NCI-H2227 (cell line): ENCODE data around the gene SATB2.
A peak's percentile ranks its signal among the peaks of the same experiment; 100 is the strongest.

ENCODE experiments used
- DNase-seq: peaks from one replicate; lab custom pipeline; 2025; ENCODE audit not compliant: unreplicated experiment; lab: John Stamatoyannopoulos, UW

SATB2 gene

DNA sequence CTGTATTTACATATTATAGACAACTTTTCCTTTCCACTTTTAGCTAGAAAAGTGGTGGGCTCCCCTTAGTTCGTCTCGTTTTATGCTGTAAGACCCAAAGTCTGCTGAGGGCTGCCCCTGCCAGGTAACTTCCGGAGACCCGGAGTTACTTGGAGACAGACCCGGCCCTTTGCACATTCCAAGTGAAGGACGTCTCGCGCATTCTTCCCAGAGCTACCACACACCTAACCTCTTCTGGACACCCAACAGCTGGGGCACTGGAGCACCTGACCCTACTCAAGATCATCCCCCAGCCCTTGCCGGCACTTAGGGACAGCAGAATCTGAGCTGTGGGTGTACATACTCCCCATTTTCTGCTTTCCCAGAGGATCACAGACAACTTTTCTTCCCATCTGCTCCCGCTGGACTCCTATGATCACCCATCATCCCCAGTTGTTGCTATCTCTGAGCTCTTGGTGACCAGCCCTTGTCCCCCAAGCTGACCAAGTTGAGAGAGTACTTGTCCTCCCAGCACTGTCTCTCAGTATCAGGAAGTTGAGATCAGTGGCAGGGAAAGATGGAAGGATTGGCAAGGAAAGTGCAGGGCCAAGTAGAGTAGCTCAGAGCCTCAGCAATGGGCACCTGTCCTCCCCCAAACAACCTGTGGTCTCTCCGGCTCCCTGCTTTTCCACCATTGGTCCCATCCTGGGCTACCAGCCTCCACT lies 8.4 kb upstream of the SATB2 start:
- no peak for DNase-seq

DNA sequence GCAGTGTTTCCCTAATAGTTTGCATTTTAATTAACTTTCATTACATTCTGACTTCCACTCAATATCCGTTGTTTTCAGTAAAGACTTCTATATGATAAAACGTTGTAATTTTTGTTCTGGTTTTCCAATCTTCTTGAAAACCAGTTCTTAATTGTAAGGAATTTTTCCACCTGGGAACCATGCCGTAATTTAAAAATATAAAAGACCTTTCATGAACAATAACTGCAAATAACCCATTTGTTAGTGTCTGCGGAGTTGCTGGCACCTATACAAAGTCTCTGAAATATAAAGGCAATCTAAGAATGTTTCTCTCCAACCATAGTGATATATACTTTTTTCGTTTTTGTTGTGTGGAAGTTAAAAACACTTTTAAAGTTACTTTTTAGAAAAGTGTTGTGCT lies 7.7 kb upstream of the SATB2 start:
- no peak for DNase-seq

DNA sequence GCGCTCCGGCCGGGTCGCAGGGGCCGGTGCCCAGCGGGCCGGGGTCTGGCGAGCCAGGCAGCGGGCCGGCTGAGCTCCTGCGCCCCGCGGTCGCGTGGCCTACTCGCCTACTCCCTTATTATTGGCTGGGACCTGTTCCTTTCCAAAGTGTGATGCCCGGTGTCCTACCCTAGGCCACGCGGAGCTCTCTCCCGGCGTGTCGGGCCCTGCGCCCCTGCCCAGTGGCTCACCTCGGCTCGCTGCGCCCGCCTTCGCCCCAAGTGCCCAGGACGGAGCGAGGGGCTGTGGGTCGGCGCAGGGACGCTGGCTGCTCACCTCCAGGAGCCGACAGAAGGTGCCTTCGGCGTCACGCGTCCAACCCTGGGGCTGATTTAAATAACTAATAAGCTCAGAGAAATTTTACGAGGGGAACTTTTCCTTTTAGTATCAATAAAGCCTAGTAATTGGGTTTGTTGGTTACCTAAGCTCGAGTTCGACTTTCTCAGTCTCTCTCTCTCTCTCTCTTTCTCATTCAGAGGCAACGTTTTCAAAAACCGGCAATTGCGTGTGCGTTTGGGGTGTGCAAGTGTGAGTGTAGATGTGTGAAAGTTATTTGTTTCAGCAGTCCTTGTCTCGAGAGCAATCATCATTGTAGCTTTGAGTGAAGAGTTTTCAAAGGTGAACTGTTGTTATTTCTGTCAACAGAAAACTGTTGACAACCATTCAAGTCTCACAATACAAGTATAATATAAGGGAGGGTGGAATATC lies 7.0 kb upstream of the SATB2 start:
- no peak for DNase-seq

DNA sequence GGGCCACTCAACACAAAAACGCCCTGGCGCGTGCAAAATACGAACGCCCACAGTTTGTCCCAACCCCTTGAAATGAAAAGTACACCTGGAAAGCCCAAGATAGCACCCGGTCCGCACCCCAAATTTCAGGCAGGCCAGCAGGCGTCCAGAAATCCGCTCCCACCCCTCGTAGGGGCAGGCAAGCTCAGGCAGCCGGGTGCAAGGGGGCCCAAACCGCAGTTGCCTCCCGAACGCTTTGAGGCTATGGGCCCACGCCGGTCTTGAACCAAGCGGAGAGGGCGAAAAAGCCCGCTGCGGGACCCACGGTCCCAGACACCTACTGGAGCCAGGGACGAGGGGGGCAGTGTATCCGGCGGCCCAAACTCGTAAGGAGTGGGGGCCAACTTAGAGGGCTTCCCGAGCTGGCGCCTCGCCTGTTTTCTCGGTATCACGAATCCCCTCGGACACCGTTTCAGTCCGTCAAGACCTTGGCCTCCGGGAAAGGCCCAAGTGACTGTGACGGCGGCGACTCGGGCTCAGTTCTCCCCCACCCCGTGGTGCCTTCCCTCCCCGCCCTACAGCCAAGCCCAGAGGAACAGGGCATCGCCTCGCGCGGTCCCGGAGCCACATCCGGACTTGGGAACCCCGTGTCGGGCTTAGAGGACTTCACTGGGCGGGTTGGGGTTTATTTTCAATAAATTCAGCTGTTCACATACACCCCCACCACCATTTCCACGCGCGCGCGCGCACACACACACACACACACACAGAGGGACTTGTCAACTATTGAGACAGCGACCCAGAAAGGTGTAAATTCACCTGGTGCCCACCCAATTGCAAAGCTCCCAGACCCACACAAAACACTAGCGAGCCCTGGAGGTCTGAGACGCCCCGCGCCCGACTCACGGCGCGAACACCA lies 6.2 kb upstream of the SATB2 start:
- DNase-seq = no peak

DNA sequence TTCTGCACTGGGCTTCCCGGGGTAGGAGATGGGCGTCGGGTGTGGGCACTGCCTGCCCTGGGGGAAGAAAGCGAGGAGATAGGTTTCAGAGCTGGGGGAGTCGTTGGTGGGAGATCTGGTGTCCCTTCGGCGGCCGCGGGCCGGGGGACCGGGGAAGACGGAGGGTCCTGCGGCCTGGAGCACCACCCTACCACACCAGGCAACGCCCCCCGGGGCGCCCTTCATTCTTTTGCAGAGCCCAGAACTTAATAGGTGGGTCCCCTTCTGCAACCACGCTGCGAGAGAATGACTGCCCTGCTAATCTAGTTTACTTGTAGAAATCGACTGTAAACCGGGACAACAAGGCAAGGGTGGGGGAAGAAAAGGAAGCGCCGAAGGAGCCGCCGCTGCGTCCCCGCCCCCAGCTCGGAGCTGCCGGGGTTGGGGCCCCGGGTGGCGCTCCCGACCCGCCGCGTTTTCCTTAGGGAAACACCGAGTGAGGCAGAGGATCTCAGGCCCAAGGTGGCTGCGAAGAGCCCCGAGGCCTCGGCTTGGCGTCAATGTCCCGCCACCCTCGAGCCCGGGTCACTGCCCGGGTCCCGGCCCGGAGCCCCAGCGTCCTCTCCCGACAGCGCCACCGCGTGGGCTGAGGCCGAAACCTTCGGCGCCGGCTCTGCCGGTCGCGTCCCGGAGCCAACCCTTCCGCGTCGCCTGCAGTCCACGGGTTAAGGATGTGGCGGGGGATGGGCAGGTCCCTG lies 5.4 kb upstream of the SATB2 start:
- DNase-seq = peak; percentile 88

DNA sequence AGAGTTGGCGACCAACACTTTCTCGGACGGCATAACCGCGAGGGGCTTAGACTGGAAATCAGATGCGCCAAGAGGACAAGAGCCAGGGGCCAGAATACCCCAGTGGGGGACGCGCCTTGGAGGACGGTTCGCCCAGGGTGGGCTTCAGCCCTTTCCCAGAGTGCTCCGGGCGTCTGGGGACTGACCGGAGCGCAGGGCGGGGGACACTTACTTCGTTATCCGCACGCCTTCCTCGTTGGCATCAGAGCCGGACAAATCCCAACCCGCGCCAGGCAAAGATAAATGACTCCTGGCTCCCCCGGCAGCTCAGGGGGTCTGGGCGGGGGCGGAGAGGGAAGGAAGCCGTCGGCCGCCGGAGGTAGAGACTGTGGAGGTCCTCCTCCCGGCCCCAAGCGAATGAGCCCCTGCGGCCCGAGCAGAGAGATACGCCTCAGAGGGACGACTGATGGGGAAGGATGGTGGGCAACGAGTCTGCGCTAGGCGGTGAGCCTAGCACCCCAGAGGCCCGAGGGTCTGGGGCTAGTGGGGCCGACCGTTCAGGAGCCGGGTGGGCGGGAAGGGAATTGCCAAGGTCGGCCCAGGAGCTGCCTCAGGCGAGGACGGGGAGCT lies 4.7 kb upstream of the SATB2 start:
- DNase-seq = peak; percentile 47

DNA sequence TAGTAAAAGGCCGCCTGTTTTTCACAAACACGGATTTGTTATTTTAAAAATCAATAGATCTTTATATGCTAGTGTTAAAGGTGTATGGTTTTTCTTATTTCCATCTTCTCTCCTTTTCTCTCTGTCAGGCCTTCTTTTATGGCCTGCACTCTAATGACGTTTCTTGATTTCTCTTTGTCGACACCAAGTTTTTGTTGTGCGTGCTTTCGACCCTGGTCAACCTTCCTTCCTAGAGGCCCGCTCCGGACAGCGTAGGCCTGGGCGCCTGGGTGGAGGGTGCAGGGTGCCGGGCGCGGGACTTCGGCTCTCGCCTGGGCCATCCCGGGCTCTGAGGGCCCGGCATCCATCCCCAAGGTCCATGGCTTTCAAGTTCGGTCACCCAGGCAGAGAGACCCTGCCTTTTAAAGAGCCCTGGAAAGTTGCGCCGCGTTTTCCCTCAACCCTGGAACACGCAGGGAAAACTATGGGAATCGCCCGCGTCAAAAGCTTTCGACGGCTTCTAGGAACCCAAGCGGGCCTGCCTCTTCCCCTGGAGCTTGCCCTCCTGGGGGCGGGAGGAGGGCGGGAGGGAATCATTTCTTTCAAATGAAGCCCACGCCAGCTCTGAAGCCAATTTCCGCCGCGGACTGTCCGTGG lies 4.1 kb upstream of the SATB2 start:
- no peak for DNase-seq

DNA sequence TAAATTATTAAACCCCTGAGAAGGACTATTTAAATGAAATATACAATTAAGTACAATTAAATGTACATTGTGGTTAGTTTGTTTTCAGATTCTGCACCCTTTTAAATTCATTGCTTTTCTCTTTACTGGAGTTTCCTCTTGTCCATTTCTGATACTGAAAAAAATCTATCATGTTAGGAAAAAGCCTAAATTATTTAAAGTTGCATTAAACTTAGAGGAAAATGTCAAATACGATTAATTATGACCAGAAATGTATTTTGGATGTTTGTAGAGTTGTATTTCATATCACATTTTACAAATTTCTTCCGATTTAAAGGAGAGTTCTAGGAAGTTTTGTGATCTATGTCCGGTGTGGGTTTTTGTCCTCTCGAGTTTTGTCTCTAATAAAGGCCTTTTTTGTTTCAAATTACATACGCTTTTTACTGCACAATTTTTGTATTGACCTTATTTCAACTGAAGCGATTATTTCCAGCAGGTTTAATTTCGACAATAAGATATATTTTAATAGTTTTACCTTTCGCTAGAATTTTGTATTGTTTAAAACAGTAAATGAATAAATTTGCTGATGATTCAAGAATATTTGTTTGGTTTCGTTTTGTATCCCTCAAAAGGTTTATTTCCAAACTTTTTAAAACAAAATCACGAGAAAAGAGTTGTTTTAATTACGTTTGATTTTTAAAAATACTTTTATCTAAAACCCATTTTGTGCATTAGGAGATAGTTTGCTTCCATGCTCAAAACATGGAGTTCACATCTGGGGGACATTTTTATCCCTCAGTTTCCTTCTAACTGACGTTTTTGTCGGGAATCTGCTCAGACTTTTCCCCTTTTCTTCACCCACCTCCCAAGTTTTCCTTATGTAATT lies 3.3 kb upstream of the SATB2 start:
- no peak for DNase-seq

DNA sequence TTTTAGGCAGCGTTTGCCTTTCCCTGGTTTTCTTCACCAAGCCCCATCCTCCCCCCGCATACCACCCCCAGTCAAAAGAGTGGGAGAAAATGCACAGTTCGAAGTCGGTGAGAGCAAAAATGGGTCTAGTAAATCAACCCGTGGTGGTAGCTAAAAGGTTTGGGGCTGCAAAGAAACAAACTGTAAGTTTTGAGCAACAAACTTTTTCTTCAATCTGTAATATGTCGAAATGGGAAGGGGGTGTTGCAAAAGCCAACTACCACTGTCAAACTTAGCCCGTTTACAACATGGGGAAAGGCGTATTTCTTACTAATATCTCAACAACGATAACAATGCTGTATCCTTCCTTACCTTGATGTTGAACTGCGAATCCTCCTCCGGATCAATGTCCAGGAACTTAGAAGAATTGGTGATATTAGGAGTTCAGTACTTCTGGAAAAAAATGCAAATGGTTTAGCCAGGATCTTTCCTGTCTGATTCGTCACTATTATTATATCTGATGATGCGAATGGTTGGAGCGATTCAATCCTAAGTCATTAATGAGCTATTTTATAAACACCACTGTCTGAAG lies 2.4 kb upstream of the SATB2 start:
- DNase-seq = no peak

DNA sequence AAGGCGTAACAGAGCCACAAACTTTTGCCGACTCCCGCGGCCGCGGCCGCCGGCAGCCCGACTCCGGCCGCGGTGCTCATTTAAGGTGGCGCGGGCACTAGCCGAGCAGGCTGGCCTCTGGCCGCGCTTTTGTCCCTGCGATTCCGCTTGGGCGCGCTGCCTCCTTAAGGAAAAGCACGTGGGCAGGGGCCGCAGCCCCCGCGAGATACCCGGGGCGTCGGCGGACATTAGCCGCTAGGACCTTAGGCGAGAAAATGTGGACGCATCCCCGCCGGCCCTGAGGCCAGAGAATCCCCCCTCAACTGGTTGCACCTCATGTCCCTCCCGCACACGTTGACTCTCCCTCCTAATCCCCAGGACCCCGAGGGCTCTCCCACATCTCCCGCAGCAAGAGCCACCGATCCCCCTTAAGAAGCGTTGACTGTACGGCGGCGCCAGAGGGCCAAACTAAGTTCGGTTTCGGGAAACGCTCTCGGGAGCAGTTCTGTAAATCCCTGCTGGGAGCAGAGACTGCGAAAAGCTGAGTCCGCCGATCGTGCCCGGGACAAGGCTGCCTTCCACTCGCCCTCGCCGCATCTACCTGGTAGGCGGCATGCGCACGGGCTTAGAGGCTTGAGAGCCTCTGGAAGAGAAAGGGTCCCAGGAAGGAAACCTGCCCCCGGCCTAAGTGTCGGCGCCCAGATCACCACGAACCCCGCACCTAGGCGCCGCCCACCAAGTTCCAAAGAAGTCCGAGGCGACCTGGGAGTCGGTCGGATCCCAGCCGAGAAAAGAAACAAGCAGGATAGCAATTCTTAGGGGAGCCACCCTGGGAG lies 1.8 kb upstream of the SATB2 start:
- peak; percentile 96 for DNase-seq

DNA sequence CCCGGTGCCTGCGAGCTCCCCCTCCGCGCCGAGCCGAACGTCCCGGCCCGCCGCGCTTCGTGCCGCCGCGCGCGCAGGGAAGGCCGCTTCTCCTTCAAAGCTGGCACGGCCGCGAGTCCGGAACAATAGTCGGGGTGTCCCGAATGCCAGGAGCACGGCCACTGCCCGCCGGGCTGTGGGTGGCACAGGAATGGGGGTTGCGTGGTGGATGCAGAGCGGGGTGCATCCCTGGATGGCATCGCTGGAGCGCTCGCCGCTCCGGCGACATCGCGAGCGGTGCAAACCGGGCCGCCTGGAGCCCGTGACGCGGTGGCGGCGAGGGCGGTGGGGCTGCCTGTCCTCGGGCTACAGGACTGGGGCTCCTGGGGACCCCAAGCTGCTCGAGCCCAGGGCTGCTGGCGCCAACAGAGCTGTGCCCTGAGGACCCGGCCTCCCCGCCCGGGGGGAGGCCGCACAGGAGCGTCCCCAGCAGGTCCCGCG lies 1.1 kb upstream of the SATB2 start:
- DNase-seq = no peak

DNA sequence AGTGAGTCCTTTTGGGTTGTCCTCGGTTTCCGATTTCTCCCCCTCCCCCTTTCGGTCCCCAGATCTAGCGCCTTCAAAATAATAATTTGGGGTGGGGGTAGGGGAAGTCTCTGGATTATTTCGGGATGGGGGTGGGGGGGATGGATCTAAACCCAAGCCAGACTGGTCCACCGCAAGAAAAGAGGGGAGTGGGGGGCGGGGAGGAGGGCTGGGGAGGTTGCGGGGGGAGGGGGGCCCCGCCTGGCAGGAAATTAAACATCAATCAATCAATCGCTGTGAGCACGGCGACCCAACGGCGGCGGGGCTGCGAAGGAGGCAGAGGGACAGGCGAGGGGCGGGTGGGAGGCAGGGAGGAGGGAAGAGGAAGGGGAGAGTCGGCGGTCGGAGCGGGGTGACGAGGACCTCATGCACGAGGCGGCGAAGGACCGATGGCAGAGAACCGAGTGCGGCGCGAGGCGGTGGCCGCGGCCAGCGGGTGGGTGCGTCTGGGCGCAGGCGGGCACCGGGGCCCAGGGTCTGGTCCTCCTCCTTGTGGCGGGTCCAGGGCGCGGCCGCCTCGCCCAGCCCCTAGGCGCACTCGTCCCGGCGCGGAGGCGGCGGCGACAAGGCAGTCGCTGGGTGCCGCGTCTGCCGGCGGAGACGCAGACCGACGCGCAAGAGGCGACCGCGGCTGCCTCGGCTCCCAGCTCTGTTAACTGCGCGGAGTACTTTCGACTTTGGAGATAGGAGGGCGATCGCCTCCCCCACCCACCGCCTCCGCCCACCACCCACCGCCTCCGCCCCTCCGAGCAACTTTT lies 468 bp upstream of the SATB2 start:
- peak; percentile 76 for DNase-seq

DNA sequence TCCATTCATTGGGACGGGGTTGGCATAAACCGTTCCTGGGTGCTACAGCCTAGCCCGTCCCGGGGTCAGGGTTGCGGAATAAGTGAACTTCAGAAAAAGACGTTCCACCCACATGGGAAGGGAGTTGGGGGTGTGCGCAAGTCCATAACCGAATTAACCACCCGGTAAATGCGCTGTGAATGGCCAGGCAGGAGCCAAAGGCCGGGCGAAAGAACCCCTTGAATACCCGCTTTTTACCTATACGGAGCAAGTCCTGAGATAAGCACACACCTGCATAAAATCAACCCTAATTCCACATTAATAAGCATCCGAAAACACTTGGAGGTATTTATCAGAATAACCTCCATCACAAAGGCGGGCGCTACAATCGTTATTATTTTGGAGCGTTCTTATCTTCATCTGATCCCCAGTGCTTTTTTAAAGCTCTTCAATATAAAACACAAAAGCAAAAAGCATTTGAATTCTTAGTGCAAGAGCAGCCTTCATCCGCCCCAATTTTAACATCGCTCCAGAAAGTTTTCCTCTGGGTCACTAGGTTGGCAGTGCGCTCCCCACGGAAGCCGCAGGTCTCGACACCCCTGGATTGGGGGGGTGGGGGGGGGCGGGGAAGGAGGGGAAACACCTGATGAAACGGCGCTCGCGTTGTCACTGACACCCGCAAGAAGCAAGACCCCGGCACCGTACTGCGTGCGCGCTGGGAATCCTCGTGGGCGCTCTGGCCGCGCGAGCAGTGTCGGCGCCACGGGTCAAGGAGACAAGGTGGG lies 1.2 kb downstream of the SATB2 start:
- DNase-seq = no peak

DNA sequence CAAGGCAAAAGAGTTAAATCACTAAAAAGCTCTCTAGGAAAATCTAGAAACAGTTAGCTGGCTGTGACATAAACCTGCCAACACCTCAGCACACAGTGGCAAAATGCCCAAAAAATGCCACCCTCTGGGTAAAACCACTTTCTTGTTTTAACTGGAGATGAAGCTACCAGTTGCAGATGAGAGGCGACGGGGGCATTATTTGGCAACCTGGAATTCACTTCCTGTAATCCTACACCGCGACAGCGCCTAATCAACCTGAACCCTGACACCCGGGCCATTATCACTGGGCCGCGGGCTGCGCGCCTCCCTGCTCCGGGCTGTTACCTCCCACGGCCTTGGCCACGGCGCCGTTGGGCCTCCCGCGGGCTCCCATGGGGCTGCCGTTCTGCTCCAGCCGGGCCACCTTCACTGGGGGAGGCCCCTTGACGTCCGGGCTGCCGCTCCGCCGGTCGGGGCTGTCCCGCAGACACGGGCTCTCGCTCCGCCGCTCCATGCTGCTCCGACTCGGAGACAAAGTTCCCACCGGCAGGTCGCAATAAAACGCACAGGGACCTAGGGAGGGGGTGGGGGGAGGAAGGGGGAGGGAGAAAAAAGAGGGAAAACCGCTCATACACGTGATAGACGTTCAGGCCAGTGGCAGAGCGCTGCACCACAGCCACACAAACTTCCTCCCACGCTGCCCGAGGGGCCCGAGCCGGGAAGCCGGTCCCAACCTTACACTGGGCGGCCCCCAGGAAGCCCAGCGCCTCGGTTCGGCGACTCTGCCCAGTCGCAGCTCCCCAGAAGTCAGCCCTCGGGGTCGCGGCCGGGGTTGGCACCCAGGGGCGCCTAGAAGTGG lies 2.0 kb downstream of the SATB2 start:
- peak; percentile 57 for DNase-seq

DNA sequence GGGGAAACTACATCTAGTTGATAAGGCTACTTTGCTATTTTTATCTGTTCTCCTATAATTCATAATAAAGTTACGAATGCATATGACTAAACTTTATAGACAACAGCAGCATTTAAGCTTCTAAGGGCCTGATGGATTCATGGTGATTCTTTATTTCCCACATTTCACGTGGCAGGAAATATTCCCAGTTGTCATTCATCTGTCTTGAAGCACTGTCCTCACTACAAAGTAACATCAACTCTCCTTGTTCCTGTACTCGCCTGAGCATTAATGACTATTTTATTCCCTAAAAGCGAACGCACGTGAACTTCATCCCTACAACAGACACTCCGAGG lies 2.6 kb downstream of the SATB2 start:
- DNase-seq = no peak

DNA sequence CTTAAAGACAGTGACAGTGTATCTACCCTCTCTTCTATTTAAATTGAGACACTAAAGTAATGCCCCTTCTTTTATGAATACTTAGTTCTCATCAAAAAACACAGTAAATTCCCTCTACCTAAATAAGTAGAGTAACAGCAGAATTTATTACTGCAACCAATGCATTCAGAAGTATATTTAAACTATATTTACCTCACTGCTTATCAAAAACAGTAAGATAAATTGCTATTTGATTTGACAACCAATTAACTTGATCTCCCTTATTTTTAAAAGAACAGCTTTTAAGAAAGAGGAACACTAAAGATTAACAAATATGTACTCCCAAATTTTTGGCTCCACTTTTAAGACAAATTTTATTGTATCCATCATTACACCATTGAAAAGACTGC lies 4.8 kb downstream of the SATB2 start:
- DNase-seq = no peak
